SK-N-MC (cell line): ENCODE measurements around the gene CALY.

Experiments
- EZH2 ChIP-seq: fragments of 200-600 bp; sonication (generic); IDR thresholded peaks from one replicate; pipeline ENCODE4 v1.6.1; 2017; ENCODE audit warnings: antibody characterized with exemption
- FOXP2 ChIP-seq: optimal IDR thresholded peaks from 2 replicates; pipeline ENCODE3; 2011; ENCODE audit warnings: mild to moderate bottlenecking, moderate library complexity; ENCODE audit not compliant: insufficient read depth; ENCODE audit errors: extremely low read length, control extremely low read depth
- POLR2AphosphoS5 ChIP-seq: IDR thresholded peaks from 2 replicates; pipeline ENCODE4 v1.6.1; 2012; ENCODE audit warnings: mild to moderate bottlenecking, low read depth, low read length, borderline replicate concordance

DNA sequence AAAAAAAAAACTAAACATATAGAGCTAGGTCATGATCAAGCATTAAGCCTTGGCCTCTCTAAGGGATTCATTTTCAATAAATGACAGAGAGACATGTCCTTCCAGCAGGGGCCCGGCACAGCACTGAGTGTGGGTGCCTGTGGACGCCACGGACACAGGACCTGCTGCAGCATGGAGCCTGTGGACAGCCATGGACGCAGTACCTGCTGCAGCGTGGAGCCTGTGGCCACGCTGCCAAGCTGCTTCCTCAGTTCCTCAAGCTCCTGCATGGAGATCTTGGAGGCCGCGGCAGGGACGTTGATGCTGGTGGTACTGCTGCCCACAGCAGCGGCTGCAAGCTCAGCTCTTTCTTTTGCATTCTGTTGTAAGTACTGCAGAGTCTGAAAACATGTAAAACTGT, 37.5 kb downstream of the CALY start:
- TF ChIP-seq POLR2AphosphoS5: no peak
- no peak for TF ChIP-seq EZH2
- TF ChIP-seq FOXP2: no peak
